GM10266 (cell line): ENCODE data around the gene LRRC75A.
"Not testable (repeated sequence)": the region's sequence is repeated elsewhere in the genome, so short reads cannot be mapped to it uniquely, and the experiment has no call there.

Source experiments
- DNase-seq: peaks from one replicate; pipeline ENCODE4 v3.0.0; 2012; ENCODE audit errors: extremely low spot score
- CTCF ChIP-seq: IDR thresholded peaks from 2 replicates; pipeline ENCODE4 v1.5.1; 2012; ENCODE audit warnings: mild to moderate bottlenecking, low read depth; ENCODE audit not compliant: control insufficient read depth, insufficient read depth; ENCODE audit errors: missing control alignments

LRRC75A gene

DNA sequence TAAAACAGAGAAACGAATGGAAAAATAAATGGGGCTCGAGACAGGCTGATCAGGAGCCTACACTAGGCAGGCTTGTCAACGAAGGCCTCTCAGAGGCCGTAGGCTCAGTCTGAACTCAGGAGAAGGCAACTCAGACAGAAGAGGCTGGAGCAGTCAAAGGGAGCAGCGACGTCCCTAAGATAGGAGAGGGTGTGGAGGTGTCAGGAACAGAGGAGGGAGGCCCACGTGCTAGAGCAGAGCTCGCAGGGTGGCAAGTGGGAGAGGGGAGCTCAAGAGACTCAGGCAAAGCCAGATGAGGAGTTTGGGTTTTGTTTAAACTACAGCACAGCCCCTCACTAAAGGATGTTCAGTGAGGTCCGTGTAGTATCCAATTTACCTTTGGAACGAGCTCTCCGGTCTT lies 32.7 kb downstream of the LRRC75A start:
- no peak for DNase-seq
- TF ChIP-seq CTCF = no peak

- no peak for DNase-seq
- TF ChIP-seq CTCF = no peak
These were observed 35.2 kb downstream of the LRRC75A start for GRCh38 chr17:16456742-16457316.

- no peak for DNase-seq
- TF ChIP-seq CTCF = no peak
These were observed 35.8 kb downstream of the LRRC75A start for GRCh38 chr17:16455997-16456741.

- TF ChIP-seq CTCF = no peak
- DNase-seq = no peak
These were observed 38.5 kb downstream of the LRRC75A start for GRCh38 chr17:16453493-16453851.

DNA sequence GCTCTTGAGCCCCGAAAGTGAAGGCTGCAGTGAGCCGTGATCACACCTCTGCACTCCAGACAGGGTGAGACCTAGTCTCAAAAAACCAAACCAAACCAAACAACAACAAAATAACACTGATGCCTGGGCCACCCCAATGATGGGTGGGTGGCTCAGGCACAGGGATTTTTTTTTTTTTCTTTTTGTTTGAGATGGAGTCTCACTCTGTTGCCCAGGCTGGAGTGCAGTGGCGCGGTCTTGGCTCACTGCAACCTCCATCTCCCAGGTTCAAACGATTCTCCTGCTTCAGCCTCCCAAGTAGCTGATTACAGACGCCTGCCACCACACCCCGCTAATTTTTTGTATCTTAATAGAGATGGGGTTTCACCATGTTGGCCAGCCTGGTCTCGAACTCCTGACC lies 39.7 kb downstream of the LRRC75A start:
- DNase-seq = not testable (repeated sequence)

GRCh38 chr17:16450028-16450427 lies 42.0 kb downstream of the LRRC75A start:
- no peak for DNase-seq
- no peak for TF ChIP-seq CTCF

- no peak for DNase-seq
These were observed 42.8 kb downstream of the LRRC75A start for GRCh38 chr17:16449121-16449570.

More at GRCh38 chr17:16449121-16449570, 42.8 kb downstream of the LRRC75A start:
- no peak for TF ChIP-seq CTCF
